Adrenal gland (tissue), 5 donors: ENCODE measurements around the gene HOXA13.

Experiments used
- POLR2A ChIP-seq, 2 donors: fragments of 450-650 bp; IDR thresholded peaks; one replicate each; pipeline ENCODE4 v1.6.1; 2017; ENCODE audit warnings: antibody characterized with exemption in 2 of 2, mild to moderate bottlenecking in 2 of 2, moderate library complexity in 1 of 2
- TF ChIP-seq, protein P1 (sequence below), 6 experiments: fragments of 450-650 bp in 4 of 6; fragments of 200-600 bp in 2 of 6; sonication (generic) in 1 of 6; IDR thresholded peaks; 1 replicate in 5 of 6; 2 replicates in 1 of 6; pipeline versions ENCODE4 v1.5.1 to v1.8.0; 2016 to 2021; ENCODE audit warnings: antibody characterized with exemption in 6 of 6, mild to moderate bottlenecking in 2 of 6, moderate library complexity in 1 of 6
- donor health status: DM: no; HTN: no; CAD: no.

DNA sequence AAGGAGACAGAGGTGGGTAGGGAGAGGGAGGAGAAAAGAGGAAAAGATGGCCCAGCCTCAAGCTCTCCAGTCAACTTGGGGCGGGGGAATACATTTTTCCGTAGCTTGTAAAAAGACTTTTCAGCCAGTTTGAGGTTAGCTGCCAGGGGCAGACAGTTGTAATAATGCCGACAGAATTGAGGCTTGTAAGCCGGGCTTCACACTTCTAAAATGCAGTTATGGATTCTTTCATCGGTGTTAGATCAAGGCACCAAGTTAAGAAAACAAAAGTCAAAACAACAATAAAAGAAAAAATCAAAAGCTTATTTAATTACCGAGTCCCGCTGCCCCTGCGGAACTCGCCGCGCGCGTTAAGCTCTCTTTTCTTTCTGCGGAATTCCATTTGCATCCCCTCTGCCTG is 42.3 kb upstream of the HOXA13 start:
- TF ChIP-seq, protein P1, sequence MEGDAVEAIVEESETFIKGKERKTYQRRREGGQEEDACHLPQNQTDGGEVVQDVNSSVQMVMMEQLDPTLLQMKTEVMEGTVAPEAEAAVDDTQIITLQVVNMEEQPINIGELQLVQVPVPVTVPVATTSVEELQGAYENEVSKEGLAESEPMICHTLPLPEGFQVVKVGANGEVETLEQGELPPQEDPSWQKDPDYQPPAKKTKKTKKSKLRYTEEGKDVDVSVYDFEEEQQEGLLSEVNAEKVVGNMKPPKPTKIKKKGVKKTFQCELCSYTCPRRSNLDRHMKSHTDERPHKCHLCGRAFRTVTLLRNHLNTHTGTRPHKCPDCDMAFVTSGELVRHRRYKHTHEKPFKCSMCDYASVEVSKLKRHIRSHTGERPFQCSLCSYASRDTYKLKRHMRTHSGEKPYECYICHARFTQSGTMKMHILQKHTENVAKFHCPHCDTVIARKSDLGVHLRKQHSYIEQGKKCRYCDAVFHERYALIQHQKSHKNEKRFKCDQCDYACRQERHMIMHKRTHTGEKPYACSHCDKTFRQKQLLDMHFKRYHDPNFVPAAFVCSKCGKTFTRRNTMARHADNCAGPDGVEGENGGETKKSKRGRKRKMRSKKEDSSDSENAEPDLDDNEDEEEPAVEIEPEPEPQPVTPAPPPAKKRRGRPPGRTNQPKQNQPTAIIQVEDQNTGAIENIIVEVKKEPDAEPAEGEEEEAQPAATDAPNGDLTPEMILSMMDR (IDR thresholded peaks at IDR 0.05), result no peak
- no peak for TF ChIP-seq POLR2A (IDR thresholded peaks at IDR 0.05)
